HUES64 (cell line): Measurements from ENCODE around the gene TNFSF8. TPM values are rescaled to one million over a fixed set of nuclear protein-coding genes. Genes with fewer than 3 reads are reported as not detected.

Source experiments
- H3K27ac ChIP-seq: 2 replicates; pipeline ENCODE4 v1.7.0; 2013; ENCODE audit warnings: low read depth, low read length, inconsistent platforms
- H3K27me3 ChIP-seq: 2 replicates; pipeline ENCODE4 v1.6.1; 2013; ENCODE audit warnings: mild to moderate bottlenecking, low read length; ENCODE audit not compliant: insufficient read depth
- H3K36me3 ChIP-seq: 2 replicates; pipeline ENCODE4 v1.6.1; 2013; ENCODE audit warnings: mild to moderate bottlenecking, low read length; ENCODE audit not compliant: insufficient read depth
- H3K4me1 ChIP-seq: 2 replicates; pipeline ENCODE4 v1.6.1; 2013; ENCODE audit warnings: mild to moderate bottlenecking, low read length, moderate library complexity; ENCODE audit not compliant: insufficient read depth
- H3K4me3 ChIP-seq: 2 replicates; pipeline ENCODE4 v1.5.1; 2013; ENCODE audit warnings: mild to moderate bottlenecking, low read length, moderate library complexity
- H3K9ac ChIP-seq: 2 replicates; pipeline ENCODE4 v1.6.1; 2013; ENCODE audit warnings: mild to moderate bottlenecking, low read depth, low read length
- H3K9me3 ChIP-seq: 2 replicates; pipeline ENCODE4 v1.6.1; 2013; ENCODE audit warnings: low read depth, low read length; ENCODE audit not compliant: insufficient read depth
- WGBS: fragments of 150-250, 120-280 bp; methylation state at CpG from one replicate; pipeline ENCODE4 v1.1.7; 2013; ENCODE audit warnings: missing lambda C conversion rate; 5-methylcytosine and 5-hydroxymethylcytosine counted together
- polyA plus RNA-seq, 2 experiments: library from polyadenylated mRNA; stranded (reverse); fragments of 50-300 nt; gene quantifications; one replicate each; pipeline ENCODE4 v1.2.3, GENCODE V29; 2013

TNFSF8 gene
- not detected for polyA plus RNA-seq (2013, experiment 1 of 2)
- polyA plus RNA-seq (2013, experiment 2 of 2) = not detected

GRCh38 chr9:114930056-114930812 is at the start of gene TNFSF8:
Gene TNFSF8, minus strand, starts transcription at chr9:114930591. Its CDS starts 288 bp downstream, at chr9:114930303.
- Histone ChIP-seq H3K27ac (no peak within 1 kb of the TSS), H3K9me3 (no peaks in the 10 kb centered on the region), H3K36me3 (no peaks in the 10 kb centered on the region), H3K27me3 (peaks cover 86% of the 10 kb centered on the region), H3K9ac (no peak within 1 kb of the TSS), H3K4me3 (no peak within 1 kb of the TSS), H3K4me1 (peaks cover 11% of the 10 kb centered on the region)
- 91% methylated on average over 24 of the region's 24 CpGs for WGBS

DNA sequence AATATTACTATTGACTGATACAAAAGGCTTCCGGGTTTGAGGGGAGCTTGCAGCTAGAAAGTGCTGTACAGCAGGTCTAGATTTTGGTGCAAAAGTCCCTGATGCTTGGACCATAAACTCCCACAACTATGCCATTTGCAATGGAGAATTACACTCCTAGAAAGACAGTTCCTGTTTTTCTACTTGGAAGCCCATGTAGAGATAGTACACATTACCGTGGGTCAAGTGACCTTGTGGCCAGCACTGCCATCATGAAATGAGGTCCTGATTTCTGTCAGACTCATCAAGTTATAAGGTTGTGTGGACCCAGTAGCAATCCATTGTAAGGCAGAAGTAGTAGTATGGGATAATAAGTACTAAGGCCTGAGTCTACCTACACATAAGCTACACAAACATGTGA is 42.8 kb upstream of the TNFSF8 start:
- no peaks in the 10 kb centered on the region for H3K36me3 ChIP-seq
- H3K9me3 ChIP-seq = no peaks in the 10 kb centered on the region
- 94% methylated on average over 2 of the region's 2 CpGs for WGBS
- no peaks in the 10 kb centered on the region for H3K27me3 ChIP-seq
- H3K27ac ChIP-seq = no peak overlapping the region
- H3K4me1 ChIP-seq = peaks cover 12% of the 10 kb centered on the region
- H3K9ac ChIP-seq = no peak overlapping the region
- no peak overlapping the region for H3K4me3 ChIP-seq

DNA sequence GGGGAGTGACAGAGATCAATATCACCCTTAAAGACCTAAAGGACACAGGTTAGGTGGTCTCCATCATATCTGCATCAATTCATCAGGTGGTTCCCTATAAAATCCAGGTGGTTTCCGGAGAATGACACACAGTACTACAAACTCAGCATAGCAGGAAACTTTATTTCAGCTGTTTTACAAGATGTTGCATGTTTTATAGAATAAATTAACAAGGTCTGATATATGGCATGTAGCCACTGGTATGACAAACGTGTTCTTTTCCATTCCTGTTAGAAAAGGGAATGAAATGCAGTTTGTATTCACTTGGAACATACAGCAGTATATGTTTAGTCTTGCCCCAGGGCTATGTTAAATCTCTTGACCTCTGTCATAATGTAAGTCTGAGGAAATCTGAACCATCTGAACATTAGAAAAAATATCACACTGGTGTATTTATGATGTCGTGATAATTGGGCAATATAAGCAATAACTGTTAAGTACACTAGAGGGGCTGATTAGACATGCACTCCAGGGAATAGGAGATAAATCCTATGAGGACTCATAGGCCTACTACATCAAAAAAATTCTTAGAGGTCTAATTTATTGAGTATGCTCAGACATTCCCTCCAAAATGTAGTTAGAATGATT is 42.2 kb upstream of the TNFSF8 start:
- Histone ChIP-seq H3K4me3 (no peak overlapping the region), H3K27me3 (no peaks in the 10 kb centered on the region), H3K9me3 (no peaks in the 10 kb centered on the region), H3K36me3 (no peaks in the 10 kb centered on the region), H3K9ac (no peak overlapping the region), H3K27ac (no peak overlapping the region), H3K4me1 (peaks cover 13% of the 10 kb centered on the region)
- 80% methylated on average over 3 of the region's 3 CpGs for WGBS

DNA sequence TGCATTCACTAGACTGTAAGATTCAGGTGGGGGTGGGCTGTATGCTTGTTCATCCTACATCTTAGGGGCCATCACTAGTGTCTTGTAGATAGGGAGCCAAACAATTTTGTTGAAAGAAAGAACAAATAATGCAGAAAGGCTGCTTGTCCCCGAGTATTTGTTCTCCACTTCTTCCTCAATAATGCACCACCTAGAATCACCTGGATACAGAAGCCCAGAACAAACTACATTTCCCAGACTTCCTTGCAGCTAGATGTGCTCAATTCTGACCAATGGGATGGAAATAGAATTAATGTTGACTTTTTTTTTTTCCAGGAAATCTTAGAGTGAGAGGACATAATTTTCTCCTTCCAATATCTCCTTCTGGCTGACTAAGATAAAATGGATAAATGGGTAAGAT is 38.9 kb upstream of the TNFSF8 start:
- H3K27ac ChIP-seq = no peak overlapping the region
- no peak overlapping the region for H3K4me3 ChIP-seq
- no peak overlapping the region for H3K9ac ChIP-seq
- no peaks in the 10 kb centered on the region for H3K27me3 ChIP-seq
- no peaks in the 10 kb centered on the region for H3K9me3 ChIP-seq
- no peaks in the 10 kb centered on the region for H3K36me3 ChIP-seq
- 71% methylated on average over 1 of the region's 1 CpG for WGBS
- peaks cover 13% of the 10 kb centered on the region for H3K4me1 ChIP-seq

DNA sequence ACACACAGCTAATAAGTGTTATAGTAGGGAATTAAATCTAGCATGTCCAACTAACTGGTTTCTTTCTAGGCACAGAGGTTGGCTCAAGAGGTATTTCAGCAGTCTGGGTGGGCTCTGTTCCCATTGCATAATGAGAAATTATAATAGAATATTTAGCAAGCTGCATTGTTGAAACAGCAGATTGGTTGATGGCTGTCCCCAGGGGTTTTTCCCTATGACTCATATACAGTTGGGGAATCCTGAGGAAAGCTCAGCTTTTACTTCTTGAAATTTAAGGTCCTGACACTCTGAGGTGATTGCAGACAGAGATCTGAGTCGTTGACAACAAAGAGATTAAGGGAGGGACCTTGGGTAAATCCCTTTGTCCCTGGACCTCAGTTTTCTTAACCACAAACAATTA is 38.3 kb upstream of the TNFSF8 start:
- Histone ChIP-seq H3K27ac (no peak overlapping the region), H3K9me3 (no peaks in the 10 kb centered on the region), H3K36me3 (no peaks in the 10 kb centered on the region), H3K27me3 (no peaks in the 10 kb centered on the region), H3K4me1 (peaks cover 13% of the 10 kb centered on the region), H3K9ac (no peak overlapping the region), H3K4me3 (no peak overlapping the region)
- WGBS = 17% methylated on average over 1 of the region's 1 CpG

- Histone ChIP-seq H3K9me3 (peaks cover 14% of the 10 kb centered on the region; the same call in 1 of the 2 replicates), H3K27me3 (no peaks in the 10 kb centered on the region), H3K9ac (no peak overlapping the region), H3K4me1 (peaks cover 13% of the 10 kb centered on the region), H3K27ac (no peak overlapping the region), H3K4me3 (no peak overlapping the region), H3K36me3 (no peaks in the 10 kb centered on the region)
- WGBS = no CpG with 5 or more reads among the region's 1 CpG
Observed at GRCh38 chr9:114965564-114965963, 35.2 kb upstream of the TNFSF8 start.

DNA sequence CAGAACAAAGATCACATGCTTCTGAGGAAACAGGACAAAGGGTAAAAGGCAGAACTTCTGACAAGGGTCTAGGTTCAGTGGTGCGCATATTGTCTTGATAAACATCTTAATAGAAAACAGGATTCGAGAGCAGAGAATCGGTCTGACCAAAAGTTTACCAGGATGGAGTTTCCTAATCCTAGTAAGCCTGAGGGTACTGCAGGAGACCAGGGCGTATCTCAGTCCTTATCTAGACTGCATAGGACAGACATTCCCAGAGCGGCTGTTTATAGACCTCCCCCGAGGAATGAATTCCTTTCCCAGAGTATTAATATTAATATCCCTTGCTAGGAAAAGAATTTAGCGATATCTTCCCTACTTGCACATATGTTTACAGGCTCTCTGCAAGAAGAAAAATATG is 32.4 kb upstream of the TNFSF8 start:
- Histone ChIP-seq H3K4me3 (no peak overlapping the region), H3K27ac (no peak overlapping the region), H3K27me3 (no peaks in the 10 kb centered on the region), H3K9me3 (peaks cover 14% of the 10 kb centered on the region; the same call in 1 of the 2 replicates), H3K9ac (no peak overlapping the region), H3K4me1 (no peaks in the 10 kb centered on the region), H3K36me3 (no peaks in the 10 kb centered on the region)
- 98% methylated on average over 7 of the region's 7 CpGs for WGBS

DNA sequence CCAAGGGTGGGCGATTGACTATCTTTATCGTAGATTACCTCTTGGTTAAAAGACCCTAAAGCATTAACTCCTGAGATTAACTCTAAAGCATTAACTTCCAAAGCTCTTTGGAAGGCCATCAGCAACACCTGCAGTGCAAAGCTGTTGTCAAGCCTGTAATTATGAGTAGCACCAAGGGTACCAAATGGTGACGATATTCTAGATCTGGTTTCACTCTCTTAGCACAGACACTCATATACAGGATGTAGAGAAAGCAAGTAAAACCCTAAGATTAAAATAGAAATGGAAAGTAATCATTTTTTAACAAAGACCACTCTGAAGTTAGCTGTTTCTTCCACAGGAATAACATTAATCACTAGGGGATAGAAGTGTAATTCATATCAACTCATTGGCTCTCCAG is 29.9 kb upstream of the TNFSF8 start:
- Histone ChIP-seq H3K27ac (no peak overlapping the region), H3K27me3 (no peaks in the 10 kb centered on the region), H3K4me3 (no peak overlapping the region), H3K36me3 (no peaks in the 10 kb centered on the region), H3K9ac (no peak overlapping the region), H3K4me1 (peaks cover 2% of the 10 kb centered on the region; the same call in 1 of the 2 replicates), H3K9me3 (peaks cover 14% of the 10 kb centered on the region; the same call in 1 of the 2 replicates)
- WGBS = 98% methylated on average over 3 of the region's 3 CpGs

DNA sequence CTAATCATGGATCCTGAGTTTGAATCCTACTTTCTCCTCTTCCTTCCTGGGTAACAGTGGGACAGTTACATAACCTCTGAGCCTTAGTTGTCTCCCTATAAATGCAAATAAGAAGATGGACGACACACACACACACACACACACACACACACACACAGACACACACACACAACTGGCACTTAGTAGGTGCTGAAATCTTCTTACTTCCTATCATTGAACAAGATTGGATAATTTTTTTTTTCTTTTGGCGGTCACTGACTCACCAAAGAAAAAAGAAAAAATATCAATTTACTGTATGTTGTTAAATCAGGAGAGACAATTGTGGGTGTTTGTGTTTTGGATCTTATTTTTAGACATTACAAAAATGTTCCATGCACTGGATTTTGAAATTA is 28.4 kb upstream of the TNFSF8 start:
- H3K27me3 ChIP-seq = no peaks in the 10 kb centered on the region
- 83% methylated on average over 1 of the region's 2 CpGs for WGBS

DNA sequence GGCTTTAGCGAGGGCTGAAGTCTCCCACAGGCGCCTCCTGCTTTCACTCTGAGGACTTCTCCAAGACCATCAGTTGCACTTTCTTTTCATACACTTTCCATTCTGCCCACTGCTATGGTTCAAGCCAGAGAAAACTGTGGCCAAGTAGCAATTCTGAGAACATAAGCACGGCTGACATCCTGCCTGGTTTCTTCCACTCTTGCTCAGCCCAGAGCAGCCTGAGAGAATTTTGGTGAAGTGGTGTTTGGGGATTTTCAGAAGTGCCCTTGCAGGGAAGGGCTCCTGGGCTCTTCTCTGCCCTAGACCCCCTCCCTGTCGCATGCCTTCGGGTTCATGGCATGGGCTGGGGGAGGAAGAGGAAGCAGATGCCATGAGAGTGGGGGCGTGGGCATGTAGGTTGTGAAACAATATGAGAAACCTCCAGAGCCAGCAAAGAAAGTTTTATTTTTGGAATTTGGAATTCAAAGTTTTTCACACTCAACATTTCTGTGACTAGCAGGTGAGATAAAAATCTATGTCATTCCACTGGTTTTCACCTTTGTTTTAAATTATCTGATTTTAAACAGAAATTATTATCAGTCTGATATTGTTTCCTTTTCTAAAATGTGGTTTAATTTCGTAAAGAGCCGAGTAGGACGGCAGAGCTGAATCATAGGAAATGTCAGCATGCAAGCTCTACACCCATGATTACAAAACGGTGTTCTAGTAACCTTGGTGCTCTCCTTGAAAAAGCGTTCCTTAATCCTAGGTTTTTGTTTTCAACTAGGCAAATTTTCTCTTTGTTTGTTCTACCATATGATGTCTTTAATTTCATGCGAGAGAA is 27.8 kb upstream of the TNFSF8 start:
- no peaks in the 10 kb centered on the region for H3K27me3 ChIP-seq
- no peaks in the 10 kb centered on the region for H3K36me3 ChIP-seq
- peaks cover 14% of the 10 kb centered on the region; the same call in 1 of the 2 replicates for H3K9me3 ChIP-seq
- 89% methylated on average over 11 of the region's 12 CpGs for WGBS
- H3K4me3 ChIP-seq = no peak overlapping the region
- no peak overlapping the region for H3K9ac ChIP-seq
- no peak overlapping the region for H3K27ac ChIP-seq
- peaks cover 7% of the 10 kb centered on the region for H3K4me1 ChIP-seq

More for the DNA sequence above, 28.4 kb upstream of the TNFSF8 start:
- Histone ChIP-seq H3K36me3 (no peaks in the 10 kb centered on the region), H3K9me3 (peaks cover 14% of the 10 kb centered on the region; the same call in 1 of the 2 replicates), H3K4me1 (peaks cover 7% of the 10 kb centered on the region), H3K4me3 (no peak overlapping the region), H3K9ac (no peak overlapping the region), H3K27ac (no peak overlapping the region)

DNA sequence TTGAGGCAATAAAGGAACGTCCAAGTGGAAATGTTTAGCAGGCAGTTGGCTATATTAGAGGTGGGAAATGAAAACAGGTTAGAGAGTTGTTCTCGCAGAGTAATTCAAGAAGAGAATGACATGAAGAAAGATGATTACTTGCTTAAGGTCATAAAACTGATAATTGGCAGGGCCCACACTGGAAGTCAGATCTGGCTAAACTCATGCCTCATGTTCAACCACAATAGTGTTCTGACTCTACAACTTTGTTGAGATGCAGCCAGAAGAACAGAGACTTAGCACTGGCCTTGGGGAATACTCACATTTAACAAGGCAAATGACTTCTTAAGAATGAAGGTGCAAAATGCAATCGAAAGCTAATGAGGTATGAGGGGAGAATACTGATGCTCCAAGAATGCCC is 27.2 kb upstream of the TNFSF8 start:
- H3K9ac ChIP-seq = no peak overlapping the region
- peaks cover 9% of the 10 kb centered on the region; the same call in 1 of the 2 replicates for H3K9me3 ChIP-seq
- H3K27me3 ChIP-seq = no peaks in the 10 kb centered on the region
- peaks cover 7% of the 10 kb centered on the region for H3K4me1 ChIP-seq
- no peak overlapping the region for H3K27ac ChIP-seq
- no peak overlapping the region for H3K4me3 ChIP-seq
- H3K36me3 ChIP-seq = no peaks in the 10 kb centered on the region
- WGBS = 95% methylated on average over 3 of the region's 3 CpGs
